WTC11 (cell line): ENCODE measurements around the gene VEZF1. TPM values are rescaled to one million over a fixed set of nuclear protein-coding genes. Genes with fewer than 3 reads are reported as not detected.

Source experiments
- ATAC-seq: fragments of 200-7000 bp; cut with Tn5 transposase; 2 replicates; pipeline ENCODE4 v1.10.0; 2021; ENCODE audit warnings: mild to moderate bottlenecking, moderate library complexity
- CTCF ChIA-PET: fragments of 300-600 bp; sonication (Branson Sonifier 250); formaldehyde crosslinking; loops from one replicate; lab custom pipeline; 2021; ENCODE audit warnings: antibody characterized with exemption; lab: Charles Lee
- POLR2A ChIA-PET: fragments of 350-600 bp; sonication (Branson Sonifier 250); formaldehyde crosslinking; loops from one replicate; lab custom pipeline; 2021; ENCODE audit warnings: antibody characterized with exemption; lab: Charles Lee
- DNase-seq: peaks from one replicate; pipeline ENCODE4 v3.0.0; 2021; ENCODE audit warnings: low spot score
- H3K27ac Mint-ChIP-seq: 2 replicates; pipeline ENCODE4 v1.8.0; 2021; ENCODE audit warnings: mixed read lengths
- H3K27me3 Mint-ChIP-seq: 2 replicates; pipeline ENCODE4 v1.8.0; 2021; ENCODE audit warnings: low read depth, mild to moderate bottlenecking, moderate library complexity, mixed read lengths
- H3K36me3 Mint-ChIP-seq: 2 replicates; pipeline ENCODE4 v1.8.0; 2021; ENCODE audit warnings: mixed read lengths
- H3K4me1 Mint-ChIP-seq: 2 replicates; pipeline ENCODE4 v1.8.0; 2022; ENCODE audit warnings: mixed read lengths
- H3K4me3 Mint-ChIP-seq: 2 replicates; pipeline ENCODE4 v1.8.0; 2021; ENCODE audit warnings: mild to moderate bottlenecking, moderate library complexity, mixed read lengths
- H3K9me3 Mint-ChIP-seq: 2 replicates; pipeline ENCODE4 v1.8.0; 2021; ENCODE audit warnings: mixed read lengths
- ATF1 ChIP-seq: sonication (generic); formaldehyde crosslinking; IDR thresholded peaks from 2 replicates; pipeline ENCODE4 v1.8.1; 2023; ENCODE audit warnings: mild to moderate bottlenecking, moderate library complexity, missing genetic modification reagents
- FOXP1 ChIP-seq: sonication (generic); formaldehyde crosslinking; IDR thresholded peaks from 2 replicates; pipeline ENCODE4 v1.8.0; 2022; ENCODE audit warnings: missing genetic modification reagents, mild to moderate bottlenecking, moderate library complexity, borderline replicate concordance
- RELA ChIP-seq: sonication (generic); formaldehyde crosslinking; IDR thresholded peaks from 2 replicates; pipeline ENCODE4 v1.8.1; 2022; ENCODE audit warnings: missing genetic modification reagents, mild to moderate bottlenecking, borderline replicate concordance
- SMAD4 ChIP-seq: sonication (generic); formaldehyde crosslinking; IDR thresholded peaks from 2 replicates; pipeline ENCODE4 v1.8.0; 2022; ENCODE audit warnings: mild to moderate bottlenecking, missing genetic modification reagents
- SP1 ChIP-seq: sonication (generic); formaldehyde crosslinking; conservative IDR thresholded peaks from 2 replicates; pipeline ENCODE4 v1.8.1; 2022; ENCODE audit warnings: missing genetic modification reagents
- ZNF423 ChIP-seq: fragments of 250-450 bp; sonication (Bioruptor Pico); IDR thresholded peaks from 2 replicates; pipeline ENCODE4 v2.1.2; 2022; ENCODE audit warnings: mild to moderate bottlenecking, moderate library complexity
- total RNA-seq: library from RNA; stranded (reverse); gene quantifications from 3 replicates; pipeline ENCODE4 v1.2.3, GENCODE V29; 2021
- TF ChIP-seq, protein P1 (sequence below): sonication (generic); formaldehyde crosslinking; IDR thresholded peaks from 2 replicates; pipeline ENCODE4 v1.8.1; 2022; ENCODE audit warnings: low read depth, mild to moderate bottlenecking, moderate library complexity, missing genetic modification reagents, borderline replicate concordance
- TF ChIP-seq, protein P2 (sequence below): sonication (generic); formaldehyde crosslinking; IDR thresholded peaks from 2 replicates; pipeline ENCODE4 v1.8.0; 2022; ENCODE audit warnings: missing genetic modification reagents
- TF ChIP-seq, protein P3 (sequence below): sonication (generic); formaldehyde crosslinking; IDR thresholded peaks from 2 replicates; pipeline ENCODE4 v1.8.1; 2023; ENCODE audit warnings: mild to moderate bottlenecking, missing genetic modification reagents
- TF ChIP-seq, protein P4 (sequence below): sonication (generic); formaldehyde crosslinking; IDR thresholded peaks from 2 replicates; pipeline ENCODE4 v1.8.0; 2022; ENCODE audit warnings: mild to moderate bottlenecking, missing genetic modification reagents
- TF ChIP-seq, protein P5 (sequence below): fragments of 250-450 bp; sonication (Bioruptor Pico); conservative IDR thresholded peaks from 2 replicates; pipeline ENCODE4 v1.9.0; 2021; ENCODE audit warnings: mild to moderate bottlenecking
- TF ChIP-seq, protein P6 (sequence below): sonication (generic); formaldehyde crosslinking; IDR thresholded peaks from 2 replicates; pipeline ENCODE4 v1.8.1; 2022; ENCODE audit warnings: mild to moderate bottlenecking, missing genetic modification reagents, moderate library complexity, borderline replicate concordance

Gene VEZF1
- total RNA-seq, 1 experiment from 2014 or later = 43.3 TPM

DNA sequence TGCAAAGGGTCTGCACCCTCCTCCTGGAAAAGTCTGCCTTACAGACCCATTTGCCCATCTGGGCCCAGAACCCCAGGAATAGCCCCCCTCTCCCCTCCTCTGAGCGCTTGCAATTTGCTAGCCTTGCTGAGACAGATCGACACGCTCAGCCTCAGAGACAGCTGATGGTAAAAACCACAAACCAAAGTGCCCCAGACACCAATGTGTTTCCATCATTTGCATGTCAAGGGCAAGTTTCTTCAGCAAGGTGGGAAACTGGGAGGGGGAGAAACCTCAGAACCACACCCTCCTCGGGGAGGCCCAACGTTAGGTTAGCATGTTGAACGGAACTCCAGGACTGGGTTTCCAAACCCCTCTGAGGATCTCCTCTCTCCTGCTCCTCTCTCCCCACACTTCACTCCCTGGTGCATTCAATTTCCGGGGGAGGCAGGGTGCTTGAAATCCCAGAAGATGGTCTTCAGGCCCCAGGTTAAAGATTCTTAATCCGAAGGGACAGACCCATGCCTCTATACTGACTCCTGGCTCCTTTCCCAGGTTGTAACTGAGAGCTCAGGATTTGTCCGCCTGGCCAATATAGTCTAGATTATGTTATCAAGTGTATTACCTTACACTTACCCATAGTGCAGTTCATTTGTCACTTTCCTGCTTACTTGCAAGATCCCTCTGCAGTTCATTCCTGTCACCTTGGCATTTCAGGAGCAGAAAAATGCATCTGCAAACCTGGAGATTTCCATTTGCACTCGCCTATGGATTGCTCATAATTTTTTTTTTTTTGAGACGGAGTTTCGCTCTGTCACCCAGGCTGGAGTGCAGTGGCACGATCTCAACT is 31.5 kb downstream of the VEZF1 start:
- Mint-ChIP-seq H3K4me1 (peaks cover 44% of the 10 kb centered on the region), H3K9me3 (no peaks in the 10 kb centered on the region), H3K27me3 (peaks cover 48% of the 10 kb centered on the region), H3K27ac (no peak overlapping the region), H3K36me3 (no peaks in the 10 kb centered on the region), H3K4me3 (peak overlapping the region; percentile 66)
- DNase-seq (no peak), ATAC-seq (peak; percentile 12)
- TF ChIP-seq, protein P1, sequence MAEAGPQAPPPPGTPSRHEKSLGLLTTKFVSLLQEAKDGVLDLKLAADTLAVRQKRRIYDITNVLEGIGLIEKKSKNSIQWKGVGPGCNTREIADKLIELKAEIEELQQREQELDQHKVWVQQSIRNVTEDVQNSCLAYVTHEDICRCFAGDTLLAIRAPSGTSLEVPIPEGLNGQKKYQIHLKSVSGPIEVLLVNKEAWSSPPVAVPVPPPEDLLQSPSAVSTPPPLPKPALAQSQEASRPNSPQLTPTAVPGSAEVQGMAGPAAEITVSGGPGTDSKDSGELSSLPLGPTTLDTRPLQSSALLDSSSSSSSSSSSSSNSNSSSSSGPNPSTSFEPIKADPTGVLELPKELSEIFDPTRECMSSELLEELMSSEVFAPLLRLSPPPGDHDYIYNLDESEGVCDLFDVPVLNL = no peak
- TF ChIP-seq, protein P2, sequence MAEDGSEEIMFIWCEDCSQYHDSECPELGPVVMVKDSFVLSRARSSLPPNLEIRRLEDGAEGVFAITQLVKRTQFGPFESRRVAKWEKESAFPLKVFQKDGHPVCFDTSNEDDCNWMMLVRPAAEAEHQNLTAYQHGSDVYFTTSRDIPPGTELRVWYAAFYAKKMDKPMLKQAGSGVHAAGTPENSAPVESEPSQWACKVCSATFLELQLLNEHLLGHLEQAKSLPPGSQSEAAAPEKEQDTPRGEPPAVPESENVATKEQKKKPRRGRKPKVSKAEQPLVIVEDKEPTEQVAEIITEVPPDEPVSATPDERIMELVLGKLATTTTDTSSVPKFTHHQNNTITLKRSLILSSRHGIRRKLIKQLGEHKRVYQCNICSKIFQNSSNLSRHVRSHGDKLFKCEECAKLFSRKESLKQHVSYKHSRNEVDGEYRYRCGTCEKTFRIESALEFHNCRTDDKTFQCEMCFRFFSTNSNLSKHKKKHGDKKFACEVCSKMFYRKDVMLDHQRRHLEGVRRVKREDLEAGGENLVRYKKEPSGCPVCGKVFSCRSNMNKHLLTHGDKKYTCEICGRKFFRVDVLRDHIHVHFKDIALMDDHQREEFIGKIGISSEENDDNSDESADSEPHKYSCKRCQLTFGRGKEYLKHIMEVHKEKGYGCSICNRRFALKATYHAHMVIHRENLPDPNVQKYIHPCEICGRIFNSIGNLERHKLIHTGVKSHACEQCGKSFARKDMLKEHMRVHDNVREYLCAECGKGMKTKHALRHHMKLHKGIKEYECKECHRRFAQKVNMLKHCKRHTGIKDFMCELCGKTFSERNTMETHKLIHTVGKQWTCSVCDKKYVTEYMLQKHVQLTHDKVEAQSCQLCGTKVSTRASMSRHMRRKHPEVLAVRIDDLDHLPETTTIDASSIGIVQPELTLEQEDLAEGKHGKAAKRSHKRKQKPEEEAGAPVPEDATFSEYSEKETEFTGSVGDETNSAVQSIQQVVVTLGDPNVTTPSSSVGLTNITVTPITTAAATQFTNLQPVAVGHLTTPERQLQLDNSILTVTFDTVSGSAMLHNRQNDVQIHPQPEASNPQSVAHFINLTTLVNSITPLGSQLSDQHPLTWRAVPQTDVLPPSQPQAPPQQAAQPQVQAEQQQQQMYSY = 0 out of 2 replicates have a peak, but pooled peaks have one; percentile 52
- ChIA-PET POLR2A (interaction anchor here (1.0 to 1.5 kb wide), 3 partner anchors 21 to 82 kb away, joined by 3 to 6 read pairs (median 3); no protein-coding TSS in a partner anchor), CTCF (interaction anchor here (0.9 to 5.8 kb wide), 26 partner anchors 10 to 173 kb away, joined by 3 to 54 read pairs (median 7); partner anchors contain the start of gene MRPS23)

DNA sequence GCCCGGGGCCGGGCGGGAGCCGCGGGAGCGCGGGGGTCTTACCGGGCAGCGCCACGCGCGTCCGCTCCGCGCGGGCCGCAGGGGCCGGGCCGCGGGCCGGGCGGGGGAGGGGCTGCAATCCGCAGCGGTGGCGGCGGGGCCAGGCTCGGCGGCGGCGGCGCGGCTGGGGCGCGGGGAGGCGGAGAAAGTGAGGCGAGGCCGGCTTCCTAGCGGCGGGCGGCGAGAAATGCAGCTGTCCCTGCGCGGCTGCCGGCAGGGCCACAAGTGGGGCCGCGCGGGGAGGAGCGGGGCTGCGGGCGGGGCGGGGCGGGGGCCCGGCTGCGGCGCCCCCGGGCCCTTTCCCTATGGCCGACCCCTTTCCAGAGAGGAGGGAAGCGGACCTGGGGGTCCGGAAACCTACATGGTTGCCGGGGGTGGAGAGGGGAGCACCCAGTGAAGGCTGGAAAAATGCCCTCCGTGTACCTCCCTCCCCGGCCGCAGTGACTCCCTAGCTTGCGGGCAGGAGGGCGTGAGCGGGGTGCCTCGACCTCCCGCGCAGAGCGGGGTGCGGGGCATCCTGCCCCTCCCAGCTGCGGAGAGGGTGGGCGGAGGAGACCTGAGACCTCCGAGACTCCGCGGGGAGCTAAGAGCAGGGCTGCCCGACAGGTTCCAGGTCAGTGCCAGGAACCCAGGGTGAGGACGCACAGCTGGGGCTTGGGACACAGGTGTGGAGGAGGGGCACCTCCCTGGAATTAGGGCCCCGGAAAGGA is 32.7 kb downstream of the VEZF1 start, which contains the start of gene CUEDC1:
Gene CUEDC1, minus strand, starts transcription at position 230 of the 749 bp plus-strand sequence. CDS start 69,848 bp downstream, outside the sequence.
- DNase-seq (peak; percentile 74), ATAC-seq (peak; percentile 61)
- Mint-ChIP-seq H3K36me3 (no peaks in the 10 kb centered on the region), H3K27me3 (peaks cover 48% of the 10 kb centered on the region), H3K4me1 (peaks cover 53% of the 10 kb centered on the region), H3K27ac (0 out of 2 replicates have a peak within 1 kb of the TSS, but pooled peaks have one; percentile 6), H3K4me3 (peak within 1 kb of the TSS; percentile 74), H3K9me3 (no peaks in the 10 kb centered on the region)
- TF ChIP-seq ZNF423 (peak; percentile 56; the same call in 1 of the 2 replicates), ATF1 (CRISPR knock-in tag) (no peak), SMAD4 (CRISPR knock-in tag) (no peak), FOXP1 (peak; percentile 59; the same call in 1 of the 2 replicates), RELA (CRISPR knock-in tag) (no peak), SP1 (CRISPR knock-in tag) (no peak)
- TF ChIP-seq, protein P2 = no peak
- TF ChIP-seq, protein P3, sequence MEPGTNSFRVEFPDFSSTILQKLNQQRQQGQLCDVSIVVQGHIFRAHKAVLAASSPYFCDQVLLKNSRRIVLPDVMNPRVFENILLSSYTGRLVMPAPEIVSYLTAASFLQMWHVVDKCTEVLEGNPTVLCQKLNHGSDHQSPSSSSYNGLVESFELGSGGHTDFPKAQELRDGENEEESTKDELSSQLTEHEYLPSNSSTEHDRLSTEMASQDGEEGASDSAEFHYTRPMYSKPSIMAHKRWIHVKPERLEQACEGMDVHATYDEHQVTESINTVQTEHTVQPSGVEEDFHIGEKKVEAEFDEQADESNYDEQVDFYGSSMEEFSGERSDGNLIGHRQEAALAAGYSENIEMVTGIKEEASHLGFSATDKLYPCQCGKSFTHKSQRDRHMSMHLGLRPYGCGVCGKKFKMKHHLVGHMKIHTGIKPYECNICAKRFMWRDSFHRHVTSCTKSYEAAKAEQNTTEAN = no peak
- TF ChIP-seq, protein P4, sequence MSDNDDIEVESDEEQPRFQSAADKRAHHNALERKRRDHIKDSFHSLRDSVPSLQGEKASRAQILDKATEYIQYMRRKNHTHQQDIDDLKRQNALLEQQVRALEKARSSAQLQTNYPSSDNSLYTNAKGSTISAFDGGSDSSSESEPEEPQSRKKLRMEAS (CRISPR knock-in tag) = no peak
- TF ChIP-seq, protein P5, sequence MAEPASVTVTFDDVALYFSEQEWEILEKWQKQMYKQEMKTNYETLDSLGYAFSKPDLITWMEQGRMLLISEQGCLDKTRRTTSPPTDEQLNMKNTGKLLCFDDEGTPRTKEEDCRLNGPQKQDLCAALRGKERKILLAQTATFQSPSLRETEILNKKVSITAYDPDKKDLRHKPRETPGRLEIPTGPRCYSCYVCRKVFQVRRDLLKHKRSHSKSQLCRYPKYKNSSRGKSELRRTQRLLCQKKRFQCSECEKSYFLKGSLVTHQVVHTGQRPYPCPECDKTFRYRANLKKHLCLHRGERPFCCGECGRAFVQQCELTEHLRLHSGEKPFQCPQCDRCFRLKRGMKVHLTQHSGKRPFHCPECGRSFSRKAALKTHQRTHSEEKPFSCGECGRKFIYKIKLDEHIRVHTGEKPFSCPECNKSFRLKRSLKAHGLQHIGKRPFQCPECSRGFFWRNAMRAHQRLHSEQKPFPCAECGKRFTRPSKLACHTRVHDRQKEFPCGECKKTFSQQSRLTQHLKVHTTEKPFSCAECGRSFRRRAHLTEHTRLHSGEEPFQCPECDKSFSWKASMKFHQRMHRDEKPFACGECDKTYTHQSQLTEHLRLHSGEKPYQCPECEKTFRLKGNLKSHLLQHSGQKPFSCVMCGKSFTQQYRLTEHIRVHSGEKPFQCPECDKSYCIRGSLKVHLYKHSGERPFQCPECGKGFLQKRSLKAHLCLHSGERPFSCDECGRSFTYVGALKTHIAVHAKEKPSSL (CRISPR knock-in tag) = no peak
- TF ChIP-seq, protein P6, sequence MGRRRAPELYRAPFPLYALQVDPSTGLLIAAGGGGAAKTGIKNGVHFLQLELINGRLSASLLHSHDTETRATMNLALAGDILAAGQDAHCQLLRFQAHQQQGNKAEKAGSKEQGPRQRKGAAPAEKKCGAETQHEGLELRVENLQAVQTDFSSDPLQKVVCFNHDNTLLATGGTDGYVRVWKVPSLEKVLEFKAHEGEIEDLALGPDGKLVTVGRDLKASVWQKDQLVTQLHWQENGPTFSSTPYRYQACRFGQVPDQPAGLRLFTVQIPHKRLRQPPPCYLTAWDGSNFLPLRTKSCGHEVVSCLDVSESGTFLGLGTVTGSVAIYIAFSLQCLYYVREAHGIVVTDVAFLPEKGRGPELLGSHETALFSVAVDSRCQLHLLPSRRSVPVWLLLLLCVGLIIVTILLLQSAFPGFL (CRISPR knock-in tag) = no peak
- POLR2A ChIA-PET = interaction anchor here (1.0 to 2.2 kb wide), 5 partner anchors 20 to 81 kb away, joined by 3 to 7 read pairs (median 3); partner anchors contain the start of gene SRSF1
- CTCF ChIA-PET = interaction anchor here (0.8 to 5.8 kb wide), 31 partner anchors 9 to 247 kb away, joined by 3 to 54 read pairs (median 5); partner anchors contain the start of gene MRPS23
